ENCODE measurements around the gene TTN.

- TF ChIP-seq MAX (IDR thresholded peaks at IDR 0.05) (no peak), CTCF (IDR thresholded peaks at IDR 0.05 in 2 of 3, conservative IDR thresholded peaks at IDR 0.05 in 1 of 3; ENCODE audit: borderline replicate concordance in 1 of 3, insufficient read depth in 1 of 3, low read depth in 2 of 3, low read length in 2 of 3) (no peak), SP1 (IDR thresholded peaks at IDR 0.05; ENCODE audit: low read depth) (no peak), POLR2AphosphoS5 (IDR thresholded peaks at IDR 0.05; ENCODE audit: low read depth, low read length) (no peak), SRF (IDR thresholded peaks at IDR 0.05; ENCODE audit: low read depth) (no peak), REST (IDR thresholded peaks at IDR 0.05; ENCODE audit: low read depth) (no peak)
These were observed 25.0 kb downstream of the TTN start for GRCh38 chr2:178782236-178782635.

Measured in HCT116 (cell line).